IPS DF 6.9 (cell line): ENCODE measurements around the gene HIC2.
"Not testable (repeated sequence)": the region's sequence is repeated elsewhere in the genome, so short reads cannot be mapped to it uniquely, and the experiment has no call there.

Experiments
- DNase-seq: peaks from one replicate; pipeline ENCODE4 v3.0.0-alpha.2; 2013; ENCODE audit warnings: low read depth, low spot score
- H3K27ac ChIP-seq: one replicate; pipeline ENCODE4 v1.5.1; 2013; ENCODE audit warnings: low read length, control low read depth
- H3K27me3 ChIP-seq: 2 replicates; pipeline ENCODE4 v1.6.1; 2013; ENCODE audit warnings: mild to moderate bottlenecking, low read length; ENCODE audit not compliant: control insufficient read depth, insufficient read depth
- H3K36me3 ChIP-seq: 2 replicates; pipeline ENCODE4 v1.6.1; 2013; ENCODE audit warnings: low read length; ENCODE audit not compliant: control insufficient read depth, insufficient read depth
- H3K4me1 ChIP-seq: 2 replicates; pipeline ENCODE4 v1.6.1; 2013; ENCODE audit warnings: low read length; ENCODE audit not compliant: control insufficient read depth, insufficient read depth
- H3K4me3 ChIP-seq: 2 replicates; pipeline ENCODE4 v1.5.1; 2013; ENCODE audit warnings: mild to moderate bottlenecking, low read length
- H3K9me3 ChIP-seq: 2 replicates; pipeline ENCODE4 v1.6.1; 2013; ENCODE audit warnings: low read length, inconsistent platforms; ENCODE audit not compliant: control insufficient read depth, insufficient read depth
- WGBS: extraction: QIAGEN DNeasy Blood & Tissue Kit; methylation state at CpG from one replicate; pipeline ENCODE4 v1.1.7; 2013; ENCODE audit warnings: mixed read lengths, missing lambda C conversion rate; ENCODE audit not compliant: insufficient read length, insufficient coverage; 5-methylcytosine and 5-hydroxymethylcytosine counted together

Gene HIC2

GRCh38 chr22:21438013-21438412, 20.8 kb downstream of the HIC2 start:
- not testable (repeated sequence) for H3K27ac ChIP-seq, H3K4me1 ChIP-seq, H3K9me3 ChIP-seq, H3K36me3 ChIP-seq, DNase-seq, H3K27me3 ChIP-seq, H3K4me3 ChIP-seq
- WGBS: no CpG with 5 or more reads among the region's 6 CpGs

GRCh38 chr22:21440018-21440636, 23.0 kb downstream of the HIC2 start:
- WGBS: no CpG with 5 or more reads among the region's 10 CpGs
- DNase-seq, H3K27me3 ChIP-seq, H3K27ac ChIP-seq, H3K4me3 ChIP-seq, H3K36me3 ChIP-seq, H3K4me1 ChIP-seq, H3K9me3 ChIP-seq: not testable (repeated sequence)

GRCh38 chr22:21440676-21441075, 23.5 kb downstream of the HIC2 start:
- not testable (repeated sequence) for H3K27me3 ChIP-seq, H3K4me1 ChIP-seq, H3K27ac ChIP-seq, DNase-seq, H3K9me3 ChIP-seq, H3K36me3 ChIP-seq, H3K4me3 ChIP-seq
- WGBS: no CpG with 5 or more reads among the region's 16 CpGs

- not testable (repeated sequence) for H3K27ac ChIP-seq, H3K4me1 ChIP-seq, DNase-seq, H3K9me3 ChIP-seq, H3K36me3 ChIP-seq, H3K4me3 ChIP-seq, H3K27me3 ChIP-seq
- no CpG with 5 or more reads among the region's 6 CpGs for WGBS
Observed at GRCh38 chr22:21441170-21441569, 24.0 kb downstream of the HIC2 start.

- H3K4me1 ChIP-seq, H3K27ac ChIP-seq, DNase-seq, H3K27me3 ChIP-seq, H3K9me3 ChIP-seq, H3K4me3 ChIP-seq: not testable (repeated sequence)
- WGBS: no CpG with 5 or more reads among the region's 9 CpGs
- peaks cover 12% of the 10 kb centered on the region for H3K36me3 ChIP-seq
Observed at GRCh38 chr22:21442123-21442522, 25.0 kb downstream of the HIC2 start.

- peaks cover 12% of the 10 kb centered on the region for H3K36me3 ChIP-seq
- H3K27ac ChIP-seq: not testable (repeated sequence)
- no CpG with 5 or more reads among the region's 15 CpGs for WGBS
Observed at GRCh38 chr22:21442646-21443045, 25.5 kb downstream of the HIC2 start.

GRCh38 chr22:21443057-21443734, 26.0 kb downstream of the HIC2 start:
- H3K9me3 ChIP-seq: no peaks in the 10 kb centered on the region
- H3K36me3 ChIP-seq: peaks cover 12% of the 10 kb centered on the region
- no peak overlapping the region for H3K4me3 ChIP-seq
- no peak overlapping the region for H3K27ac ChIP-seq
- DNase-seq: no peak
- H3K4me1 ChIP-seq: peaks cover 5% of the 10 kb centered on the region; the same call in 1 of the 2 replicates
- H3K27me3 ChIP-seq: no peaks in the 10 kb centered on the region
- no CpG with 5 or more reads among the region's 13 CpGs for WGBS

More at GRCh38 chr22:21442646-21443045, 25.5 kb downstream of the HIC2 start:
- not testable (repeated sequence) for H3K27me3 ChIP-seq, H3K9me3 ChIP-seq, DNase-seq, H3K4me3 ChIP-seq, H3K4me1 ChIP-seq

- no peak overlapping the region for H3K4me3 ChIP-seq
- no peak for DNase-seq
Observed at GRCh38 chr22:21443735-21444421, 26.7 kb downstream of the HIC2 start.

GRCh38 chr22:21444701-21445436, 27.7 kb downstream of the HIC2 start:
- WGBS: no CpG with 5 or more reads among the region's 35 CpGs
- Histone ChIP-seq H3K9me3 (no peaks in the 10 kb centered on the region), H3K27me3 (no peaks in the 10 kb centered on the region), H3K36me3 (peaks cover 12% of the 10 kb centered on the region), H3K4me1 (peaks cover 6% of the 10 kb centered on the region; the same call in 1 of the 2 replicates), H3K27ac (no peak overlapping the region), H3K4me3 (no peak overlapping the region)
- DNase-seq: no peak

More at GRCh38 chr22:21443735-21444421, 26.7 kb downstream of the HIC2 start:
- Histone ChIP-seq H3K4me1 (peaks cover 5% of the 10 kb centered on the region; the same call in 1 of the 2 replicates), H3K27me3 (no peaks in the 10 kb centered on the region), H3K9me3 (no peaks in the 10 kb centered on the region), H3K36me3 (peaks cover 12% of the 10 kb centered on the region), H3K27ac (no peak overlapping the region)
- no CpG with 5 or more reads among the region's 16 CpGs for WGBS

- no CpG with 5 or more reads among the region's 27 CpGs for WGBS
- Histone ChIP-seq H3K36me3 (peaks cover 16% of the 10 kb centered on the region), H3K9me3 (no peaks in the 10 kb centered on the region), H3K27me3 (no peaks in the 10 kb centered on the region), H3K4me1 (peaks cover 7% of the 10 kb centered on the region), H3K4me3 (no peak overlapping the region), H3K27ac (no peak overlapping the region)
- no peak for DNase-seq
Observed at GRCh38 chr22:21445437-21446127, 28.4 kb downstream of the HIC2 start.
